Tibial artery (tissue), 4 donors: Measurements from ENCODE around the gene BRS3.

Experiments used
- DNase-seq, 2 donors: peaks; one replicate each; pipeline ENCODE4 v3.0.0-alpha.2; 2019
- H3K27ac ChIP-seq, 2 donors: fragments of 200-600 bp; sonication (generic) in 1 of 2; 1 replicate in 1 of 2; 2 replicates in 1 of 2; pipeline ENCODE4 v1.5.1; 2018 to 2019; ENCODE audit warnings: mild to moderate bottlenecking in 1 of 2
- H3K27me3 ChIP-seq, 2 donors: fragments of 200-600 bp; sonication (generic) in 1 of 2; one replicate each; pipeline versions ENCODE4 v1.5.1 to v1.6.0; 2016 to 2019
- H3K36me3 ChIP-seq, 3 donors: fragments of 200-600 bp; sonication (generic) in 2 of 3; one replicate each; pipeline ENCODE4 v1.5.1; 2016 to 2019; ENCODE audit warnings: mild to moderate bottlenecking in 2 of 3
- H3K4me1 ChIP-seq, 4 donors: fragments of 200-600 bp; sonication (generic) in 2 of 4; 1 replicate in 3 of 4; 2 replicates in 1 of 4; pipeline ENCODE4 v1.5.1; 2016 to 2019
- H3K4me3 ChIP-seq, 2 donors: fragments of 200-600 bp; sonication (generic) in 1 of 2; 1 replicate in 1 of 2; 2 replicates in 1 of 2; pipeline ENCODE4 v1.5.1; 2018 to 2019; ENCODE audit warnings: mild to moderate bottlenecking in 2 of 2
- H3K9me3 ChIP-seq, 3 donors: fragments of 200-600 bp; sonication (generic) in 1 of 3; one replicate each; pipeline ENCODE4 v1.5.1; 2016 to 2019
- CTCF ChIP-seq, 2 experiments: fragments of 200-600 bp in 1 of 2; fragments of 450-650 bp in 1 of 2; IDR thresholded peaks; one replicate each; pipeline ENCODE4 v1.5.1; 2017 to 2019; ENCODE audit warnings: antibody characterized with exemption in 2 of 2, mild to moderate bottlenecking in 1 of 2, moderate library complexity in 1 of 2
- intact Hi-C: fragments of 100-400 bp; cut with DNase I; formaldehyde crosslinking; loops from one replicate; pipeline ENCODE4 v1.15.0; 2023; ENCODE audit warnings: low total_unique reads

The BRS3 gene

GRCh38 chrX:136531951-136532350, 44.2 kb downstream of the BRS3 start, which contains the start of gene VGLL1:
VGLL1 (plus strand) TSS chrX:136532215; CDS start chrX:136536021, 3,806 bp downstream.
- Histone ChIP-seq H3K27me3 (no peaks in the 10 kb centered on the region), H3K36me3 (no peaks in the 10 kb centered on the region), H3K27ac (no peak within 1 kb of the TSS), H3K4me1 (no peaks in the 10 kb centered on the region), H3K4me3 (no peak within 1 kb of the TSS), H3K9me3 (no peaks in the 10 kb centered on the region)
- no peak for TF ChIP-seq CTCF (IDR thresholded peaks at IDR 0.05)
- DNase-seq = no peak
- intact Hi-C loops = no loop called here

GRCh38 chrX:136534131-136534530, 46.4 kb downstream of the BRS3 start:
- no peaks in the 10 kb centered on the region for H3K36me3 ChIP-seq
- no peaks in the 10 kb centered on the region for H3K4me1 ChIP-seq
- no peak overlapping the region for H3K4me3 ChIP-seq
- H3K27me3 ChIP-seq = no peaks in the 10 kb centered on the region
- no peaks in the 10 kb centered on the region for H3K9me3 ChIP-seq
- intact Hi-C loops = no loop called here
- no peak overlapping the region for H3K27ac ChIP-seq
- no peak for DNase-seq
- no peak for TF ChIP-seq CTCF (IDR thresholded peaks at IDR 0.05)

- H3K4me3 ChIP-seq = no peak overlapping the region
- TF ChIP-seq CTCF (IDR thresholded peaks at IDR 0.05) = no peak
- no peak overlapping the region for H3K27ac ChIP-seq
- no peaks in the 10 kb centered on the region for H3K9me3 ChIP-seq
- DNase-seq = no peak
- intact Hi-C loops = no loop called here
- no peaks in the 10 kb centered on the region for H3K36me3 ChIP-seq
- no peaks in the 10 kb centered on the region for H3K27me3 ChIP-seq
- no peaks in the 10 kb centered on the region for H3K4me1 ChIP-seq
Measured at GRCh38 chrX:136538811-136539210, 51.1 kb downstream of the BRS3 start.

GRCh38 chrX:136540226-136540625, 52.5 kb downstream of the BRS3 start:
- TF ChIP-seq CTCF (IDR thresholded peaks at IDR 0.05) = no peak
- no peaks in the 10 kb centered on the region for H3K4me1 ChIP-seq
- H3K27ac ChIP-seq = no peak overlapping the region
- no peak for DNase-seq
- intact Hi-C loops = no loop called here
- no peaks in the 10 kb centered on the region for H3K36me3 ChIP-seq
- H3K27me3 ChIP-seq = no peaks in the 10 kb centered on the region
- no peaks in the 10 kb centered on the region for H3K9me3 ChIP-seq
- no peak overlapping the region for H3K4me3 ChIP-seq

GRCh38 chrX:136541294-136541693, 53.5 kb downstream of the BRS3 start:
- intact Hi-C loops = no loop called here
- no peaks in the 10 kb centered on the region for H3K27me3 ChIP-seq
- no peaks in the 10 kb centered on the region for H3K4me1 ChIP-seq
- TF ChIP-seq CTCF (IDR thresholded peaks at IDR 0.05) = no peak
- no peaks in the 10 kb centered on the region for H3K9me3 ChIP-seq
- no peaks in the 10 kb centered on the region for H3K36me3 ChIP-seq
- DNase-seq = no peak
- no peak overlapping the region for H3K4me3 ChIP-seq
- H3K27ac ChIP-seq = no peak overlapping the region

GRCh38 chrX:136542281-136542680, 54.5 kb downstream of the BRS3 start:
- no peak for TF ChIP-seq CTCF (IDR thresholded peaks at IDR 0.05)
- Histone ChIP-seq H3K36me3 (no peaks in the 10 kb centered on the region), H3K4me1 (no peaks in the 10 kb centered on the region), H3K4me3 (no peak overlapping the region), H3K9me3 (no peaks in the 10 kb centered on the region), H3K27ac (no peak overlapping the region), H3K27me3 (no peaks in the 10 kb centered on the region)
- intact Hi-C loops = no loop called here
- DNase-seq = no peak
